Chondrocyte (in vitro differentiated cells): Measurements from ENCODE around the gene KAZALD1. TPM values are rescaled to one million over a fixed set of nuclear protein-coding genes. Genes with fewer than 3 reads are reported as not detected.

ENCODE experiments used
- DNase-seq: peaks from one replicate; pipeline ENCODE4 v3.0.0; 2021; ENCODE audit warnings: mixed read lengths, low spot score
- H3K27ac Mint-ChIP-seq: one replicate; pipeline ENCODE4 v1.8.0; 2021; ENCODE audit warnings: mild to moderate bottlenecking, moderate library complexity, mixed read lengths; ENCODE audit not compliant: unreplicated experiment
- H3K27me3 Mint-ChIP-seq: 2 replicates; pipeline ENCODE4 v1.8.0; 2021; ENCODE audit warnings: low read depth, mixed read lengths
- H3K36me3 Mint-ChIP-seq: 2 replicates; pipeline ENCODE4 v1.8.0; 2021; ENCODE audit warnings: low read depth, mixed read lengths
- H3K4me1 Mint-ChIP-seq: 2 replicates; pipeline ENCODE4 v1.8.0; 2021; ENCODE audit warnings: low read depth, mild to moderate bottlenecking, mixed read lengths
- H3K4me3 Mint-ChIP-seq: one replicate; pipeline ENCODE4 v1.8.0; 2021; ENCODE audit warnings: mild to moderate bottlenecking, moderate library complexity, mixed read lengths; ENCODE audit not compliant: unreplicated experiment
- H3K9me3 Mint-ChIP-seq: 2 replicates; pipeline ENCODE4 v1.8.0; 2021; ENCODE audit warnings: low read depth, mixed read lengths
- CTCF ChIP-seq: fragments of 200-600 bp; sonication (generic); IDR thresholded peaks from 2 replicates; pipeline ENCODE4 v1.5.0; 2021; ENCODE audit warnings: antibody characterized with exemption, mild to moderate bottlenecking, moderate library complexity
- total RNA-seq: library from RNA; stranded (reverse); gene quantifications from 3 replicates; pipeline ENCODE4 v1.2.1, GENCODE V29; 2021

KAZALD1 gene
- total RNA-seq, 1 donor from 2014 or later, result 18.9 TPM

- TF ChIP-seq CTCF, result no peak
- H3K27me3 Mint-ChIP-seq, result peaks cover 54% of the 10 kb centered on the region
- no peaks in the 10 kb centered on the region for H3K9me3 Mint-ChIP-seq
- H3K4me3 Mint-ChIP-seq, result no peak overlapping the region
- no peaks in the 10 kb centered on the region for H3K36me3 Mint-ChIP-seq
- no peaks in the 10 kb centered on the region for H3K4me1 Mint-ChIP-seq
- DNase-seq, result no peak
- H3K27ac Mint-ChIP-seq, result no peak overlapping the region
Measured at GRCh38 chr10:101075775-101076174, 14.0 kb downstream of the KAZALD1 start.

- no peaks in the 10 kb centered on the region for H3K36me3 Mint-ChIP-seq
- H3K9me3 Mint-ChIP-seq, result no peaks in the 10 kb centered on the region
- peaks cover 58% of the 10 kb centered on the region for H3K27me3 Mint-ChIP-seq
- no peak for DNase-seq
- TF ChIP-seq CTCF, result no peak
- no peak overlapping the region for H3K27ac Mint-ChIP-seq
- H3K4me3 Mint-ChIP-seq, result no peak overlapping the region
- H3K4me1 Mint-ChIP-seq, result no peaks in the 10 kb centered on the region
Measured at GRCh38 chr10:101076630-101077029, 14.8 kb downstream of the KAZALD1 start.

GRCh38 chr10:101079874-101080273, 18.1 kb downstream of the KAZALD1 start:
- peaks cover 53% of the 10 kb centered on the region for H3K27me3 Mint-ChIP-seq
- H3K4me3 Mint-ChIP-seq, result no peak overlapping the region
- H3K4me1 Mint-ChIP-seq, result no peaks in the 10 kb centered on the region
- no peaks in the 10 kb centered on the region for H3K36me3 Mint-ChIP-seq
- H3K9me3 Mint-ChIP-seq, result no peaks in the 10 kb centered on the region
- DNase-seq, result no peak
- H3K27ac Mint-ChIP-seq, result no peak overlapping the region
- TF ChIP-seq CTCF, result no peak

DNA sequence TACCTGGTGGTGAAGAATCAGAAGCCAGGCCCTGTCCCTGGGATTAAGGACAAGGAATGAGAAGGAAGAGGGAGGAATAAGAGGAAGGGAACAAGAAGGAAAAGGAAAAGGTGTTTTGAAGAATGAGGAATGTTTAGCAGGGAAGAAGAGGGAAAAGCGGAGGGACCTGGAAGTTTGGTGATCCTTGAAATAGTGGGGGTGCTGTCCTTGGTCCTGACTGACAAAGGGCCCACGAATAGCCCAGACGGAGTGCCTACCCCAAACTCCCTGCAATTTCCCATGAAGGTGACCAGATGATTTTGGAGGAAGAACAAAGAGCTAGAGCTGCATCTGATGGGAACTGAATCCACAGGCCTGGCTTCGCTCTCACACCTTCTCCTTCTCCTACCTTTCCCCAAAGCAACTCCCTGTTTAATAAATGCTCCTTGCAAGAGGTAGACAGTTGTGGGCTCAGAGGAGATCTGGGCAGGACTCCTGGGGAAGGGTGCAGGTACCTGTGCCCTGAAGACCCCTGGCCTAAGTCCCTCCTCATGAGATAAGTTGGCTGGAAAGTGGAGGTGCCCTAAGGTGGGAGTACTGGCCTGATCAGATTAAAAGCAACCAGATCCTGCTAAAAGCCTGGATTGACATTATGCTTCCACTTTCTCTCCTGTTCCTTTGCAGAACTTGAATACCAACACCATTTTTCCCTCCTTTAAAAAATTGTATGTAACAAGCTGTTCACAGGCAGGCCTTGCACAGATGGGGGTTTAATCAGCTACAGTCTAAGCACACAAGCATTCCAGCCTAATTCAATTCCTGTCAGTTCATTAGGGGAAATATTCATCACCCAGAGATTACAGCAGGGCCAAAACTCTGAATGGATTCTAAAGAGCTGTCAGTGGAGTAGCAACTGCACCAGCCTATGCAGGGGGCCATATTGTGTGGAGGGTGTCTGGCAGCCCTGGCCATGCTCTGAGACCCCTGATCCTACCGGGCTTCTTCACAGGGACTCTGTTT, 19.4 kb downstream of the KAZALD1 start:
- Mint-ChIP-seq H3K4me1 (no peaks in the 10 kb centered on the region), H3K36me3 (no peaks in the 10 kb centered on the region), H3K4me3 (no peak overlapping the region), H3K27ac (no peak overlapping the region), H3K27me3 (peaks cover 48% of the 10 kb centered on the region), H3K9me3 (no peaks in the 10 kb centered on the region)
- TF ChIP-seq CTCF, result no peak
- DNase-seq, result no peak

DNA sequence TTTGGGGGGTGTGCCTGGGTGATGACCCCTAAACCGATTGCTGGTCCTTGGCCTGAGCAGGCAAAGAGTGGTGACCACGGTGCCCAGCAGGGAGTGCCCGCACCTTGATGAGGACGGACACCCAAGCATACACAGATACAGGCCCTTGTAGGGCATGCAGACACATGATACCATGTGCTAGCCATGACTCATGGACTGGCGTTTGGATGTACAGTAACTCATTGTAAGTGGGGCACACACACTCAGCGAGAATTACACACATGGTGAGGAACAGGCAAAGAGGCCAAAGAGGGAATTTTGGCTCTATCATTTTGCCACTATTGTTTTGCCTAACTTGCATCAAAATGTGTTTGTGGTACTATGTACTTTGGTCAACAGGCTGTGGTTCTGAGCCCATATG, 24.1 kb downstream of the KAZALD1 start:
- DNase-seq, result no peak
- H3K36me3 Mint-ChIP-seq, result no peaks in the 10 kb centered on the region
- no peak overlapping the region for H3K27ac Mint-ChIP-seq
- no peak for TF ChIP-seq CTCF
- H3K27me3 Mint-ChIP-seq, result peaks cover 56% of the 10 kb centered on the region
- H3K4me3 Mint-ChIP-seq, result no peak overlapping the region
- H3K4me1 Mint-ChIP-seq, result no peaks in the 10 kb centered on the region
- no peaks in the 10 kb centered on the region for H3K9me3 Mint-ChIP-seq
